ENCODE data around the gene E2F1.

GRCh38 chr20:33644313-33645071 lies 41.7 kb downstream of the E2F1 start:
- no peak for TF ChIP-seq POLR2A (IDR thresholded peaks at IDR 0.05)
- no peak for TF ChIP-seq POLR2AphosphoS5 (IDR thresholded peaks at IDR 0.05)
- TF ChIP-seq, protein P1, sequence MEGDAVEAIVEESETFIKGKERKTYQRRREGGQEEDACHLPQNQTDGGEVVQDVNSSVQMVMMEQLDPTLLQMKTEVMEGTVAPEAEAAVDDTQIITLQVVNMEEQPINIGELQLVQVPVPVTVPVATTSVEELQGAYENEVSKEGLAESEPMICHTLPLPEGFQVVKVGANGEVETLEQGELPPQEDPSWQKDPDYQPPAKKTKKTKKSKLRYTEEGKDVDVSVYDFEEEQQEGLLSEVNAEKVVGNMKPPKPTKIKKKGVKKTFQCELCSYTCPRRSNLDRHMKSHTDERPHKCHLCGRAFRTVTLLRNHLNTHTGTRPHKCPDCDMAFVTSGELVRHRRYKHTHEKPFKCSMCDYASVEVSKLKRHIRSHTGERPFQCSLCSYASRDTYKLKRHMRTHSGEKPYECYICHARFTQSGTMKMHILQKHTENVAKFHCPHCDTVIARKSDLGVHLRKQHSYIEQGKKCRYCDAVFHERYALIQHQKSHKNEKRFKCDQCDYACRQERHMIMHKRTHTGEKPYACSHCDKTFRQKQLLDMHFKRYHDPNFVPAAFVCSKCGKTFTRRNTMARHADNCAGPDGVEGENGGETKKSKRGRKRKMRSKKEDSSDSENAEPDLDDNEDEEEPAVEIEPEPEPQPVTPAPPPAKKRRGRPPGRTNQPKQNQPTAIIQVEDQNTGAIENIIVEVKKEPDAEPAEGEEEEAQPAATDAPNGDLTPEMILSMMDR (IDR thresholded peaks at IDR 0.05), result no peak

Measured in stomach (tissue), 4 donors.